ENCODE results near the gene EFCAB6.

EFCAB6 gene

DNA sequence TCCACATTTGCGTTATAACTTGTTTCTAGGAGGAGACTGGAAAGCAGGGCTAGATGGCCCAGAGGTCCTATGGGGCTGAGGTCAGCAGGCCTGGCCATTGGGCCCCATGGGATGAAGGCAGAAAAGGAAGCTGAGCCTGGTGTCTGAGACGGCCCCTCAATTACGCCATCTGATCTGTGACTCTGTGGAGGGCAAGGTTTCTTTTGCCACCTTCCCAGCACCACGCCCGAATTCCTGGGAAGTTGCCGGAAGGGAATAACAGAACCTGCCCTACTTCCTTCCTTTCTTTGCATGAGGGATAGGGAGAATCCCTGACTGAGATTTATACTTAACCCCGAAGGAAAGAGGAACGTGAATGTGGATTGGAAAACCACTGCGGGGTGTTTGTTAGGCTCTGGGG lies 282.2 kb downstream of the EFCAB6 start:
- Histone ChIP-seq H3K4me3 (ENCODE audit: low read depth, low read length) (no peak overlapping the region), H2BK5ac (ENCODE audit: low read depth, low read length, poor library complexity) (no peak overlapping the region)
- no CpG with 5 or more reads among the region's 9 CpGs for WGBS (ENCODE audit: extremely low coverage, insufficient coverage, insufficient read length)

DNA sequence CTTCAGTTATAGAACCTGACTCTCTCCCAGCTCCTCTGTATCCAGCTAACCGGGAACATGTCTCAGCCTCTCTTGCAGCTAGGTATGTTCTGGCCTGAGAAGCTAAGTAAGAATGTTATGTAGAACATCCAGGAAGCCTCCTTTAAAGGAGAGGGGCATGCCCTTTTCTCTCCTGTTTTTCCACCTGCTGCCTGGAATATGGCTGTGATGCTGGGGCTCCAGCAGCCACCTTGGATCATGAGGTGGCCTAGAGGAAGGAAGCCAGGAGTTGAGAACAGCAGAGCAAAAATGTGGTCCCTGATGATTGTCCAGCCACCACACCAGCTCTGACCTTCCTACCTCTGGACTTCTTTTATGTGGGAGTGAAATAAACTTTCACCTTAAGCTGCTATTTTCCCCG lies 282.6 kb downstream of the EFCAB6 start:
- H3K27me3 ChIP-seq (ENCODE audit: insufficient read depth, low read length): no peaks in the 10 kb centered on the region
- no peak overlapping the region for H2AK5ac ChIP-seq (ENCODE audit: low read length)
- no peak overlapping the region for H3K4me3 ChIP-seq (ENCODE audit: low read depth, low read length)
- no peak overlapping the region for H4K8ac ChIP-seq (ENCODE audit: low read depth, low read length)
- H2BK120ac ChIP-seq (ENCODE audit: insufficient read depth, low read length, poor library complexity): no peak overlapping the region
- H3K23ac ChIP-seq (ENCODE audit: low read length): no peak overlapping the region
- H3K4me2 ChIP-seq (ENCODE audit: low read length): no peak overlapping the region
- H3K4ac ChIP-seq (ENCODE audit: low read depth, low read length): no peak overlapping the region
- no peaks in the 10 kb centered on the region for H3K36me3 ChIP-seq (ENCODE audit: control insufficient read depth in 1 of 2, insufficient read depth in 2 of 2, low read length in 2 of 2)
- no CpG with 5 or more reads among the region's 2 CpGs for WGBS (ENCODE audit: extremely low coverage, insufficient coverage, insufficient read length)
- peaks cover 7% of the 10 kb centered on the region for H3K9me3 ChIP-seq (ENCODE audit: insufficient read depth, low read depth, low read length)
- H3K14ac ChIP-seq (ENCODE audit: low read length): no peak overlapping the region
- no peaks in the 10 kb centered on the region for H3K79me2 ChIP-seq (ENCODE audit: control insufficient read depth, insufficient read depth, low read length, poor library complexity)
- no peak overlapping the region for H3K27ac ChIP-seq (ENCODE audit: low read depth, low read length)
- no peak overlapping the region for H3K9ac ChIP-seq (ENCODE audit: low read length)
- no peaks in the 10 kb centered on the region for H3K4me1 ChIP-seq (ENCODE audit: control insufficient read depth in 1 of 2, insufficient read depth in 2 of 2, low read length in 2 of 2)
- H3K79me1 ChIP-seq (ENCODE audit: low read length): no peaks in the 10 kb centered on the region
- no peak overlapping the region for H2BK5ac ChIP-seq (ENCODE audit: low read depth, low read length, poor library complexity)
- H4K91ac ChIP-seq (ENCODE audit: low read depth, low read length): no peak overlapping the region
- H4K12ac ChIP-seq (ENCODE audit: low read depth, low read length): no peak overlapping the region
- DNase-seq: no peak
- H3K18ac ChIP-seq (ENCODE audit: low read length): no peak overlapping the region
- no peak overlapping the region for H2AFZ ChIP-seq (ENCODE audit: insufficient read depth, low read length, poor library complexity)
- H2BK12ac ChIP-seq (ENCODE audit: low read length): no peak overlapping the region

More for the DNA sequence above, 282.2 kb downstream of the EFCAB6 start:
- Histone ChIP-seq H3K79me1 (ENCODE audit: low read length) (no peaks in the 10 kb centered on the region), H2AK5ac (ENCODE audit: low read length) (no peak overlapping the region), H3K36me3 (ENCODE audit: control insufficient read depth in 1 of 2, insufficient read depth in 2 of 2, low read length in 2 of 2) (no peaks in the 10 kb centered on the region), H3K4me2 (ENCODE audit: low read length) (no peak overlapping the region), H4K8ac (ENCODE audit: low read depth, low read length) (no peak overlapping the region), H3K23ac (ENCODE audit: low read length) (no peak overlapping the region), H2BK12ac (ENCODE audit: low read length) (no peak overlapping the region), H3K79me2 (ENCODE audit: control insufficient read depth, insufficient read depth, low read length, poor library complexity) (no peaks in the 10 kb centered on the region), H3K18ac (ENCODE audit: low read length) (no peak overlapping the region), H4K91ac (ENCODE audit: low read depth, low read length) (no peak overlapping the region), H3K4ac (ENCODE audit: low read depth, low read length) (no peak overlapping the region), H3K27me3 (ENCODE audit: insufficient read depth, low read length) (no peaks in the 10 kb centered on the region), H3K9me3 (ENCODE audit: insufficient read depth, low read depth, low read length) (peaks cover 7% of the 10 kb centered on the region), H3K4me1 (ENCODE audit: control insufficient read depth in 1 of 2, insufficient read depth in 2 of 2, low read length in 2 of 2) (no peaks in the 10 kb centered on the region), H3K9ac (ENCODE audit: low read length) (no peak overlapping the region), H2BK120ac (ENCODE audit: insufficient read depth, low read length, poor library complexity) (no peak overlapping the region), H3K14ac (ENCODE audit: low read length) (no peak overlapping the region), H4K12ac (ENCODE audit: low read depth, low read length) (no peak overlapping the region), H3K27ac (ENCODE audit: low read depth, low read length) (no peak overlapping the region), H2AFZ (ENCODE audit: insufficient read depth, low read length, poor library complexity) (no peak overlapping the region)
- DNase-seq: no peak

DNA sequence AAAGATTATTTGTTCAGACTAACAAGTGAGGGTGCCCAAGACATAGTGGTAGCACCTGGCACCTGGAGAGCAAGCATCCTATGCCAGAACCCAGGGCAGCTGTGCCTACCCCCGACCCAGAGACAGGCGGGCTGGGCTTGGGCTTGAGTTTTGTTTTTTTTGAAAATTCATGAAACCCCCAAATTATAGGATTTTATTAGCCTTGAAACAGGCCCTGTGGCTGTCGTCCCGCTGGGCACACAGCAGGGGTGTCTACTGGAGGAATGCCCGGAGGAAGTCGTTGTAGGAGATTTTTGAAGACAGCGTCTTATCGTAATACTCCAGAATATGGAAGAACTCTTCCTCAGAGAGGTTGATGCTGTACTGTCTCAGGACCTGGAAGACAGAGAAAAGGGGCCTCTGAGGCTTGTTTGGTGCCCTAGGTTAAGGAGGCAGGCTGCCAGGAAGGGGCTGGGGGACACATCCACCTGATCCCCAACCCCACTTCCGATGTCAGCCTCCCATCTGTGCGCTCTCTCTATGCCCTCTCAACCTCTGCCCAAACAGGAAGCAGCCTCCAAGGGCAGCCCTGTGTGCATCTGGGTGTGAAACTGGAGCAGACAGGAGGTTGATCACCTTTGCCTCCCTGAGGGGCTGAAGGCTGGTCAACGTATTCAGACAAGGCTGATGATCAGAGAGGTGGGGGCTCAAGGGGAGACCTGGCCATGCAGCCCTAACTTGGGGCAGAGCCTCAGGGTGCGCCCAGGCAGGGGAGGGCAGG lies 283.3 kb downstream of the EFCAB6 start:
- Histone ChIP-seq H2BK5ac (ENCODE audit: low read depth, low read length, poor library complexity) (no peak overlapping the region), H4K91ac (ENCODE audit: low read depth, low read length) (no peak overlapping the region), H3K4me2 (ENCODE audit: low read length) (no peak overlapping the region), H2AFZ (ENCODE audit: insufficient read depth, low read length, poor library complexity) (no peak overlapping the region), H3K79me1 (ENCODE audit: low read length) (no peaks in the 10 kb centered on the region), H3K23ac (ENCODE audit: low read length) (no peak overlapping the region), H3K9me3 (ENCODE audit: insufficient read depth, low read depth, low read length) (peaks cover 7% of the 10 kb centered on the region), H3K18ac (ENCODE audit: low read length) (no peak overlapping the region), H3K14ac (ENCODE audit: low read length) (no peak overlapping the region), H2BK12ac (ENCODE audit: low read length) (no peak overlapping the region), H3K79me2 (ENCODE audit: control insufficient read depth, insufficient read depth, low read length, poor library complexity) (no peaks in the 10 kb centered on the region), H3K4me1 (ENCODE audit: control insufficient read depth in 1 of 2, insufficient read depth in 2 of 2, low read length in 2 of 2) (no peaks in the 10 kb centered on the region), H3K9ac (ENCODE audit: low read length) (no peak overlapping the region), H2AK5ac (ENCODE audit: low read length) (no peak overlapping the region), H3K27me3 (ENCODE audit: insufficient read depth, low read length) (no peaks in the 10 kb centered on the region), H3K27ac (ENCODE audit: low read depth, low read length) (no peak overlapping the region), H4K8ac (ENCODE audit: low read depth, low read length) (no peak overlapping the region), H3K4me3 (ENCODE audit: low read depth, low read length) (no peak overlapping the region), H3K36me3 (ENCODE audit: control insufficient read depth in 1 of 2, insufficient read depth in 2 of 2, low read length in 2 of 2) (no peaks in the 10 kb centered on the region), H2BK120ac (ENCODE audit: insufficient read depth, low read length, poor library complexity) (no peak overlapping the region), H3K4ac (ENCODE audit: low read depth, low read length) (no peak overlapping the region), H4K12ac (ENCODE audit: low read depth, low read length) (no peak overlapping the region)
- DNase-seq: no peak
- WGBS (ENCODE audit: extremely low coverage, insufficient coverage, insufficient read length): no CpG with 5 or more reads among the region's 12 CpGs

DNA sequence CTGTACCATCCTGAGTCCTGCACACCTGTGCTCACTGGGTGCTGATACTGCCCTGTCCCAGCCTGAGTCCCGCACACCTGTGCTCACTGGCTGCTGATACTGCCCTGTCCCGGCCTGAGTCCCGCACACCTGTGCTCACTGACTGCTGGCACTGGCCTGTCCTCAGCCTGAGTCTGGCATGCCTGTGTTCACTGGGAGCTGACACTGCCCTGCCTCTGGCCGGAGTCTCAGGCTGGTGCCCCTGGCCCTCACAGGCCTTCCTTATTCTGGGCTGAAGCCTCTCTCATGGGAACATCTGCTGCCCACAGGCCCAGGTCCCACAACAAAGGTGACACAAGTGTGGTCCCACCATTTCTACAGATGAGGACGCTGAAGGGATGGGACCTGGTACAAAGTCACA lies 285.2 kb downstream of the EFCAB6 start:
- no peak for DNase-seq
- Histone ChIP-seq H2AK5ac (ENCODE audit: low read length) (no peak overlapping the region), H2BK120ac (ENCODE audit: insufficient read depth, low read length, poor library complexity) (no peak overlapping the region), H3K9ac (ENCODE audit: low read length) (no peak overlapping the region), H3K4me1 (ENCODE audit: control insufficient read depth in 1 of 2, insufficient read depth in 2 of 2, low read length in 2 of 2) (no peaks in the 10 kb centered on the region), H3K4ac (ENCODE audit: low read depth, low read length) (no peak overlapping the region), H3K4me2 (ENCODE audit: low read length) (no peak overlapping the region), H3K18ac (ENCODE audit: low read length) (no peak overlapping the region), H3K36me3 (ENCODE audit: control insufficient read depth in 1 of 2, insufficient read depth in 2 of 2, low read length in 2 of 2) (no peaks in the 10 kb centered on the region), H3K4me3 (ENCODE audit: low read depth, low read length) (no peak overlapping the region), H3K27ac (ENCODE audit: low read depth, low read length) (no peak overlapping the region), H3K14ac (ENCODE audit: low read length) (no peak overlapping the region), H2AFZ (ENCODE audit: insufficient read depth, low read length, poor library complexity) (no peak overlapping the region), H3K79me2 (ENCODE audit: control insufficient read depth, insufficient read depth, low read length, poor library complexity) (no peaks in the 10 kb centered on the region), H3K23ac (ENCODE audit: low read length) (no peak overlapping the region), H2BK12ac (ENCODE audit: low read length) (no peak overlapping the region), H3K27me3 (ENCODE audit: insufficient read depth, low read length) (no peaks in the 10 kb centered on the region), H4K91ac (ENCODE audit: low read depth, low read length) (no peak overlapping the region), H4K12ac (ENCODE audit: low read depth, low read length) (no peak overlapping the region), H3K9me3 (ENCODE audit: insufficient read depth, low read depth, low read length) (peaks cover 2% of the 10 kb centered on the region), H2BK5ac (ENCODE audit: low read depth, low read length, poor library complexity) (no peak overlapping the region), H4K8ac (ENCODE audit: low read depth, low read length) (no peak overlapping the region), H3K79me1 (ENCODE audit: low read length) (no peaks in the 10 kb centered on the region)
- no CpG with 5 or more reads among the region's 5 CpGs for WGBS (ENCODE audit: extremely low coverage, insufficient coverage, insufficient read length)
